GM19452 (cell line): ENCODE data around the gene AIF1.

ENCODE experiments used
- ATAC-seq: cut with Tn5 transposase; IDR thresholded peaks from one replicate; pipeline ENCODE4 v1.9.1; 2021; ENCODE audit not compliant: unreplicated experiment

Gene AIF1

GRCh38 chr6:31620586-31621319 is 5.7 kb downstream of the AIF1 start, which contains the start of gene PRRC2A:
Gene PRRC2A (plus strand): TSS chr6:31620715. CDS start chr6:31622790, 2,075 bp downstream.
- peak; percentile 52 for ATAC-seq

GRCh38 chr6:31621320-31621939 is 6.4 kb downstream of the AIF1 start:
- no peak for ATAC-seq

- ATAC-seq: no peak
Measured at GRCh38 chr6:31621991-31622390, 7.0 kb downstream of the AIF1 start.

GRCh38 chr6:31622684-31623091 is 7.7 kb downstream of the AIF1 start:
- no peak for ATAC-seq

GRCh38 chr6:31624070-31624469 is 9.0 kb downstream of the AIF1 start:
- no peak for ATAC-seq

- ATAC-seq: no peak
Measured at GRCh38 chr6:31626952-31627351, 11.9 kb downstream of the AIF1 start.

GRCh38 chr6:31627690-31628287 is 12.8 kb downstream of the AIF1 start:
- no peak for ATAC-seq

- ATAC-seq: no peak
Measured at GRCh38 chr6:31629014-31629413, 14.0 kb downstream of the AIF1 start.

- ATAC-seq: no peak
Measured at GRCh38 chr6:31630177-31630934, 15.3 kb downstream of the AIF1 start.

- no peak for ATAC-seq
Measured at GRCh38 chr6:31631209-31631608, 16.2 kb downstream of the AIF1 start.

GRCh38 chr6:31631681-31632278 is 16.7 kb downstream of the AIF1 start:
- no peak for ATAC-seq

GRCh38 chr6:31632279-31632946 is 17.4 kb downstream of the AIF1 start:
- no peak for ATAC-seq

GRCh38 chr6:31633447-31633846 is 18.4 kb downstream of the AIF1 start:
- no peak for ATAC-seq

- ATAC-seq: no peak
Measured at GRCh38 chr6:31634131-31634530, 19.1 kb downstream of the AIF1 start.

- ATAC-seq: no peak
Measured at GRCh38 chr6:31634969-31635575, 20.0 kb downstream of the AIF1 start.

- no peak for ATAC-seq
Measured at GRCh38 chr6:31636698-31637596, 21.9 kb downstream of the AIF1 start.

- ATAC-seq: no peak
Measured at GRCh38 chr6:31639043-31639442, 24.0 kb downstream of the AIF1 start.

GRCh38 chr6:31639449-31639861 is 24.4 kb downstream of the AIF1 start:
- ATAC-seq: no peak

GRCh38 chr6:31640612-31641011 is 25.6 kb downstream of the AIF1 start:
- ATAC-seq: no peak
